Gastrocnemius medialis (tissue), 4 donors: ENCODE measurements around the gene LDHB. TPM values are rescaled to one million over a fixed set of nuclear protein-coding genes. Genes with fewer than 3 reads are reported as not detected.
"Not testable (repeated sequence)": the region's sequence is repeated elsewhere in the genome, so short reads cannot be mapped to it uniquely, and the experiment has no call there.

ENCODE experiments used
- ATAC-seq, 2 donors: fragments of 150-250 bp; one replicate each; pipeline ENCODE4 v1.9.1; 2016
- DNase-seq, 2 donors: peaks; one replicate each; pipeline ENCODE4 v3.0.0-alpha.2; 2019
- H3K27ac ChIP-seq, 4 donors: fragments of 200-600 bp; sonication (generic); 1 replicate in 1 of 4; 2 replicates in 3 of 4; pipeline ENCODE4 v1.5.1; 2016 to 2018; ENCODE audit warnings: mild to moderate bottlenecking in 2 of 4, moderate library complexity in 1 of 4
- H3K27me3 ChIP-seq, 3 donors: fragments of 200-600 bp; sonication (generic) in 2 of 3; 1 replicate in 1 of 3; 2 replicates in 2 of 3; pipeline versions ENCODE4 v1.5.1 to v1.6.0; 2016 to 2019; ENCODE audit warnings: mild to moderate bottlenecking in 1 of 3, moderate library complexity in 1 of 3
- H3K36me3 ChIP-seq, 2 donors: fragments of 200-600 bp; sonication (generic) in 1 of 2; one replicate each; pipeline ENCODE4 v1.5.1; 2017 to 2018
- H3K4me1 ChIP-seq, 2 donors: fragments of 200-600 bp; sonication (generic) in 1 of 2; one replicate each; pipeline ENCODE4 v1.5.1; 2016 to 2017; ENCODE audit warnings: mild to moderate bottlenecking in 2 of 2
- H3K4me3 ChIP-seq, 4 donors: fragments of 200-600 bp; sonication (generic) in 3 of 4; 1 replicate in 1 of 4; 2 replicates in 3 of 4; pipeline ENCODE4 v1.5.1; 2016 to 2019; ENCODE audit warnings: mild to moderate bottlenecking in 2 of 4
- H3K9me3 ChIP-seq, 3 donors: fragments of 200-600 bp; sonication (generic) in 2 of 3; 1 replicate in 1 of 3; 2 replicates in 2 of 3; pipeline ENCODE4 v1.5.1; 2016 to 2019
- POLR2A ChIP-seq, 2 donors: fragments of 450-650 bp; IDR thresholded peaks; one replicate each; pipeline ENCODE4 v1.6.1; 2017; ENCODE audit warnings: antibody characterized with exemption in 2 of 2, mild to moderate bottlenecking in 2 of 2, moderate library complexity in 2 of 2
- in situ Hi-C, 4 donors: fragments of 200-750 bp; cut with MboI; loops; one replicate each; pipeline versions ENCODE4 v1.15.0 to v1.8.0; 2017; ENCODE audit warnings: low sequenced_read_pairs in 4 of 4
- intact Hi-C: fragments of 100-400 bp; cut with DNase I; formaldehyde crosslinking; loops from one replicate; pipeline ENCODE4 v1.15.1; 2023; ENCODE audit warnings: low total_unique reads
- total RNA-seq, 4 donors: library from RNA; depleted of rRNA; stranded (reverse); fragments of >200 nt; gene quantifications; one replicate each; pipeline versions ENCODE4 v1.1.0 to v1.2.3, GENCODE V29; 2016
- TF ChIP-seq, protein P1 (sequence below), 5 experiments: fragments of 450-650 bp in 3 of 5; fragments of 200-600 bp in 2 of 5; sonication (generic) in 2 of 5; IDR thresholded peaks in 4 of 5; conservative IDR thresholded peaks in 1 of 5; 1 replicate in 4 of 5; 2 replicates in 1 of 5; pipeline ENCODE4 v1.5.1; 2016 to 2019; ENCODE audit warnings: antibody characterized with exemption in 5 of 5, mild to moderate bottlenecking in 3 of 5, moderate library complexity in 3 of 5

LDHB gene
- total RNA-seq, 4 donors from 2014 or later: 76.4 to 229 (median 125) TPM

- no peak for ATAC-seq
- H3K4me1 ChIP-seq: no peaks in the 10 kb centered on the region
- no peaks in the 10 kb centered on the region for H3K36me3 ChIP-seq
- no peak overlapping the region for H3K4me3 ChIP-seq
- no peak for DNase-seq
- no peak for TF ChIP-seq POLR2A (IDR thresholded peaks at IDR 0.05)
- TF ChIP-seq, protein P1, sequence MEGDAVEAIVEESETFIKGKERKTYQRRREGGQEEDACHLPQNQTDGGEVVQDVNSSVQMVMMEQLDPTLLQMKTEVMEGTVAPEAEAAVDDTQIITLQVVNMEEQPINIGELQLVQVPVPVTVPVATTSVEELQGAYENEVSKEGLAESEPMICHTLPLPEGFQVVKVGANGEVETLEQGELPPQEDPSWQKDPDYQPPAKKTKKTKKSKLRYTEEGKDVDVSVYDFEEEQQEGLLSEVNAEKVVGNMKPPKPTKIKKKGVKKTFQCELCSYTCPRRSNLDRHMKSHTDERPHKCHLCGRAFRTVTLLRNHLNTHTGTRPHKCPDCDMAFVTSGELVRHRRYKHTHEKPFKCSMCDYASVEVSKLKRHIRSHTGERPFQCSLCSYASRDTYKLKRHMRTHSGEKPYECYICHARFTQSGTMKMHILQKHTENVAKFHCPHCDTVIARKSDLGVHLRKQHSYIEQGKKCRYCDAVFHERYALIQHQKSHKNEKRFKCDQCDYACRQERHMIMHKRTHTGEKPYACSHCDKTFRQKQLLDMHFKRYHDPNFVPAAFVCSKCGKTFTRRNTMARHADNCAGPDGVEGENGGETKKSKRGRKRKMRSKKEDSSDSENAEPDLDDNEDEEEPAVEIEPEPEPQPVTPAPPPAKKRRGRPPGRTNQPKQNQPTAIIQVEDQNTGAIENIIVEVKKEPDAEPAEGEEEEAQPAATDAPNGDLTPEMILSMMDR (IDR thresholded peaks at IDR 0.05 in 4 of 5, conservative IDR thresholded peaks at IDR 0.05 in 1 of 5): no peak
- in situ Hi-C loops: no loop called here
- no peaks in the 10 kb centered on the region for H3K27me3 ChIP-seq
- H3K27ac ChIP-seq: no peak overlapping the region
- no peaks in the 10 kb centered on the region for H3K9me3 ChIP-seq
- intact Hi-C loops: no loop called here
Observed at GRCh38 chr12:21666722-21667121, 9.1 kb upstream of the LDHB start.

GRCh38 chr12:21665816-21666215 is 8.2 kb upstream of the LDHB start:
- Histone ChIP-seq H3K27me3 (no peaks in the 10 kb centered on the region), H3K4me3 (no peak overlapping the region), H3K27ac (no peak overlapping the region), H3K36me3 (no peaks in the 10 kb centered on the region), H3K9me3 (no peaks in the 10 kb centered on the region), H3K4me1 (no peaks in the 10 kb centered on the region)
- TF ChIP-seq, protein P1 (IDR thresholded peaks at IDR 0.05 in 4 of 5, conservative IDR thresholded peaks at IDR 0.05 in 1 of 5): no peak
- no peak for TF ChIP-seq POLR2A (IDR thresholded peaks at IDR 0.05)
- in situ Hi-C loops: no loop called here
- no peak for DNase-seq
- no peak for ATAC-seq
- intact Hi-C loops: no loop called here

GRCh38 chr12:21662122-21662792 is 4.6 kb upstream of the LDHB start:
- in situ Hi-C loops: no loop called here
- ATAC-seq: no peak
- no peak overlapping the region for H3K4me3 ChIP-seq
- no peaks in the 10 kb centered on the region for H3K36me3 ChIP-seq
- H3K9me3 ChIP-seq: no peaks in the 10 kb centered on the region
- TF ChIP-seq POLR2A (IDR thresholded peaks at IDR 0.05): no peak
- intact Hi-C loops: no loop called here
- H3K27me3 ChIP-seq: no peaks in the 10 kb centered on the region
- DNase-seq: no peak
- H3K27ac ChIP-seq: no peak overlapping the region
- H3K4me1 ChIP-seq: peaks cover 0 to 2% of the 10 kb centered on the region in 2 donors

DNA sequence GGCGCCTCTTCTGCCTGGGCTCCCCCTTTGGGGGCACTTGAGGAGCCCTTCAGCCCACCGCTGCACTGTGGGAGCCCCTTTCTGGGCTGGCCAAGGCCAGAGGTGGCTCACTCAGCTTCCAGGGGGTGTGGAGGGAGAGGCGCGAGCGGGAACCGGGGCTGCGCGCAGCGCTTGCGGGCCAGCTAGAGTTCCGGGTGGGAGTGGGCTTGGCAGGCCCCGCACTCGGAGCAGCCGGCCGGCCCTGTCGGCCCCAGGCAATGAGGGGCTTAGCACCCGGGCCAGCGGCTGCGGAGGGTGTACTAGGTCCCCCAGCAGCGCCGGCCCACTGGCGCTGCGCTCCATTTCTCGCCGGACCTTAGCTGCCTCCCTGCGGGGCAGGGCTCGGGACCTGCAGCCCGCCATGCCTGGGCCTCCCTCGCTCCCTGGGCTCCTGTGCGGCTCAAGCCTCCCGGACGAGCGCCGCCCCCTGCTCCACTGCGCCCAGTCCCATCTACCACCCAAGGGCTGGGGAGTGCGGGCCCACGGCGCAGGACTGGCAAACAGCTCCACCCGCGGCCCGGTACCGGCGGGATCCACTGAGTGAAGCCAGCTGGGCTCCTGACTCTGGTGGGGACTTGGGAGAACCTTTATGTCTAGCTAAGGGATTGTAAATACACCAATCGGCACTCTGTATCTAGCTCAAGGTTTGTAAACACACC is 3.9 kb upstream of the LDHB start:
- H3K36me3 ChIP-seq, H3K4me3 ChIP-seq, DNase-seq, H3K27me3 ChIP-seq, intact Hi-C loops, H3K4me1 ChIP-seq, H3K9me3 ChIP-seq, H3K27ac ChIP-seq, ATAC-seq, in situ Hi-C loops: not testable (repeated sequence)

DNA sequence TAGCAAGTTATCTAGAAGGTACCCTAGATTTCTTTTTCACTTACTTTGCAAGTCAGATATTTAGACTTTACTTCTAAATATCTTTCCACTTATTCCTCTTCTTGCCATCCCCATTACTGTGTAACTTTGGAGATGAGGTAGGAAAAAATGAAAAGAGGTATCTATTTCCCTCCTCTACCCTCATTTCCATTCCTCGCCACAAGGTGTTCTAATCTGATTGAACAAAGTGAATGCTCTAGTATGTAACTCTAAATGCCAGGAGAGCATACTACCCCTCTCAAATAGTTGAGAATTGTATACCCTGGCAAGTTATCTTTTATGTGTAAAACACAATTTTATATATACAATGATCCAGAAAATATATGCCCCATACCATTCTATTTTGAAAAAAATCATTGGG is 1.7 kb upstream of the LDHB start:
- Histone ChIP-seq H3K36me3 (no peaks in the 10 kb centered on the region), H3K27me3 (no peaks in the 10 kb centered on the region), H3K9me3 (no peaks in the 10 kb centered on the region), H3K4me1 (peaks cover 18% of the 10 kb centered on the region in 2 donors), H3K4me3 (no peak overlapping the region), H3K27ac (no peak overlapping the region)
- in situ Hi-C loops (loop anchor here in 1 of 4 donors (10.0 kb wide), 1 partner anchor 155 kb away; the partner anchor contains the start of genes GOLT1B and RECQL), intact Hi-C loops (loop anchor here (2.0 to 10.0 kb wide), 3 partner anchors 21 to 222 kb away; partner anchors contain the start of genes PYROXD1 and SPX)
- ATAC-seq (no peak), DNase-seq (no peak)
- TF ChIP-seq POLR2A (IDR thresholded peaks at IDR 0.05): no peak
- TF ChIP-seq, protein P1 (IDR thresholded peaks at IDR 0.05 in 4 of 5, conservative IDR thresholded peaks at IDR 0.05 in 1 of 5): no peak
